Measurements from ENCODE around the gene MSANTD2.

DNA sequence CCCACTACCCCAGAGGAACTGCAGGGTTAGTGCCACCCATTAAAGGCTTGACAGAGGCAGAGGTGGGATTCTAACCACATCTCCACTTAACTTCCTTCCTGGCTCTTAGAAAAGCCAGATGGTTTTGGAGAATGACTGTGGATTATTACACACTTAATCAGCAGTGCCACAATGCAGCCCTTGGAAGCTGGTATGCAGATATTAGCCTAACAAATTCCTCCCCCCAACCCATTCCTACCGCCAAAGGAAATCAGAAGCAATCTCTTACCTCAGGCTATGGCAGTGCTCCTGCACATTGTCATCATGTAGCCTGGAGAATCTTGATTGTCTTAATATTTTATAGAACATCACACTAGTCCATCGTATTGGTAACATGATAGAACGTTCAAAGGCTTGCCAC, 83.6 kb downstream of the MSANTD2 start:
- TF ChIP-seq GATA2 (IDR thresholded peaks at IDR 0.05; ENCODE audit: low read depth, low read length) (no peak), GATA3 (IDR thresholded peaks at IDR 0.05; ENCODE audit: low read depth, low read length) (no peak)

Measured in SH-SY5Y (cell line).